NT2/D1 (cell line): ENCODE data around the gene HKDC1.

Experiments
- SUZ12 ChIP-seq: IDR thresholded peaks from 2 replicates; pipeline ENCODE4 v1.6.1; 2011; ENCODE audit not compliant: insufficient read length, insufficient read depth; ENCODE audit errors: extremely low read depth
- YY1 ChIP-seq: IDR thresholded peaks from 2 replicates; pipeline ENCODE4 v1.6.1; 2011; ENCODE audit not compliant: insufficient read length, insufficient read depth
- ZNF274 ChIP-seq: IDR thresholded peaks from 2 replicates; pipeline ENCODE4 v1.6.1; 2011; ENCODE audit warnings: mild to moderate bottlenecking, low read depth, low read length

DNA sequence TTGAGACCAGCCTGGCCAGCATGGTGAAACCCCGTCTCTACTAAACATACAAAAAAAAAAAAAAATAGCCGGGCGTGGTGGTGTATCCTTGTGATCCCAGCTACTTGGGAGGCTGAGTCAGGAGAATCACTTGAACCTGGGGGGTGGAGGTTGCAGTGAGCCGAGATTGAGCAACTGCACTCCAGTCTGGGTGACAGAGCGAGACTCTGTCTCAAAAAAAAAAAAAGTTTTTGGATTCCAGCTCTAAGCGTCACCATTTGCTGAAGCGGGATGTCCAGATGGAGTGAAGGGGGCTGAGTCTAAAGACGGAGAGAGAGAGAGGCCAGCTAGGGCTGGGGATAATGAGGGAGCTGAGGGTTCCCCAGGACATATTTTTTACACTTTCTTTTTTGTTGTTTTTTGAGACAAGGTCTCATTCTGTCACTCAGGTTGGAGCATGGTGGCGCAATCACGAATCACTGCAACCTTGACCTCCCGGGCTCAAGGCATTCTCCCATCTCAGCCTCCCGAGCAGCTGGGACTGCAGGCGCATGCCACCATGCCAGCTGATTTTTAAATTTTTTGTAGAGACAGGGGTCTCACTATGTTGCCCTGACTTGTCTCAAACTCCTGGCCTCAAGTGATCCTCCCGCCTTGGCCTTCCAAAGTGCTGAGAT, 48.8 kb downstream of the HKDC1 start:
- no peak for TF ChIP-seq ZNF274
- TF ChIP-seq YY1, result no peak
- TF ChIP-seq SUZ12, result no peak
